Heart left ventricle (tissue), 16 donors: ENCODE data around the gene GATA5. TPM values are rescaled to one million over a fixed set of nuclear protein-coding genes. Genes with fewer than 3 reads are reported as not detected.
A peak's percentile ranks its signal among the peaks of the same experiment; 100 is the strongest.

Experiments used
- ATAC-seq, 4 donors: fragments of 200-7000 bp; cut with Tn5 transposase; one replicate each; pipeline ENCODE4 v1.9.1; 2020 to 2022; ENCODE audit warnings: moderate library complexity in 4 of 4, mild to moderate bottlenecking in 3 of 4, moderate number of reproducible peaks in 1 of 4
- DNase-seq, 5 donors: peaks; one replicate each; pipeline ENCODE4 v3.0.0-alpha.2; 2020
- H3K27ac ChIP-seq, 12 donors: fragments of 200-600 bp; sonication (generic) in 4 of 12; one replicate each; pipeline versions ENCODE4 v1.5.0 to v1.8.0; 2016 to 2022; ENCODE audit warnings: mild to moderate bottlenecking in 2 of 12
- H3K27me3 ChIP-seq, 9 donors: fragments of 200-600 bp; sonication (generic) in 2 of 9; one replicate each; pipeline versions ENCODE4 v1.5.1 to v1.8.0; 2016 to 2022; ENCODE audit warnings: mild to moderate bottlenecking in 3 of 9
- H3K36me3 ChIP-seq, 9 donors: fragments of 200-600 bp; sonication (generic) in 2 of 9; one replicate each; pipeline versions ENCODE4 v1.5.0 to v1.8.0; 2018 to 2022; ENCODE audit warnings: mild to moderate bottlenecking in 2 of 9
- H3K4me1 ChIP-seq, 12 donors: fragments of 200-600 bp; sonication (generic) in 4 of 12; one replicate each; pipeline versions ENCODE4 v1.5.0 to v1.8.0; 2016 to 2022; ENCODE audit warnings: mild to moderate bottlenecking in 3 of 12
- H3K4me3 ChIP-seq, 12 donors: fragments of 200-600 bp; sonication (generic) in 4 of 12; one replicate each; pipeline versions ENCODE4 v1.5.0 to v1.8.0; 2017 to 2022; ENCODE audit warnings: mild to moderate bottlenecking in 9 of 12, moderate library complexity in 4 of 12
- H3K9me3 ChIP-seq, 12 donors: fragments of 200-600 bp; sonication (generic) in 4 of 12; one replicate each; pipeline versions ENCODE4 v1.5.0 to v1.8.0; 2016 to 2022; ENCODE audit warnings: mild to moderate bottlenecking in 1 of 12
- CTCF ChIP-seq, 12 donors: fragments of 200-600 bp; sonication (generic) in 4 of 12; IDR thresholded peaks; one replicate each; pipeline versions ENCODE4 v1.5.0 to v1.8.0; 2018 to 2022; ENCODE audit warnings: antibody characterized with exemption in 12 of 12, mild to moderate bottlenecking in 5 of 12
- POLR2A ChIP-seq, 2 donors: fragments of 450-650 bp; IDR thresholded peaks; one replicate each; pipeline ENCODE4 v1.6.1; 2017; ENCODE audit warnings: antibody characterized with exemption in 2 of 2, mild to moderate bottlenecking in 2 of 2, moderate library complexity in 2 of 2
- WGBS, 4 donors: extraction: QIAGEN DNeasy Blood & Tissue Kit in 2 of 4; methylation state at CpG; one replicate each; pipeline versions ENCODE4 v1.1.5 to v1.1.7; 2013 to 2018; 5-methylcytosine and 5-hydroxymethylcytosine counted together
- intact Hi-C, 10 donors: fragments of 100-400 bp; cut with DNase I; formaldehyde crosslinking; loops; one replicate each; pipeline versions ENCODE4 v1.11.1 to v1.14.2; 2022
- polyA plus RNA-seq, 2 donors: library from polyadenylated mRNA; stranded (reverse); fragments of 200-250 nt; gene quantifications; one replicate each; pipeline ENCODE4 v1.2.3, GENCODE V29; 2013
- total RNA-seq, 9 donors: library from RNA; depleted of rRNA in 2 of 9; stranded (reverse); fragments of >200 nt in 2 of 9; fragmentation: NEBNext Ultra II Directional in 3 of 9; extraction: Animal tissue kit (Norgen Biotek cat#: 25700) in 3 of 9; gene quantifications; one replicate each; pipeline versions ENCODE4 v1.1.0 to v1.2.4, GENCODE V29; 2016 to 2023
- donor health status: ischemic (EF 13 %, LVEDD 7.1; RV severe dilation, severe dysfunction).
- donor health status: healthy with polysubstance abuse.
- donor health status: DM: no; HTN: yes; CAD: no.
- donor health status: DM: no; HTN: no; CAD: no.
- donor health status: ischemic (EF 25% LVEDD 6.9; RV normal size, moderate dysfunction).
- donor health status: ischemic (EF 25% LVEDD 5.7; RV mildly dilated, moderate dysfunction).
- donor health status: healthy.
- donor health status: DM: yes; HTN: yes; CAD: no.
- donor health status: ischemic (EF 35%, LVEDD 5.7; RV mildly dilated, moderate dysfunction).
- donor health status: nonischemic (EF 11% LVEDD 7.7; RV severe dilation, severe dysfunction).
- donor health status: DM: yes; HTN: yes; CAD: no.
- donor health status: PGD.
- donor health status: ischemic (EF 29% LVEDD 5.4; RV normal size, mild dysfunction).
- donor health status: nonischemic (EF 23%, LVEDD 6.1; RV moderate dilation, normal function).

GATA5 gene
- total and polyA plus RNA-seq, 11 donors, result 0.21 to 7.4 (median 0.98) TPM

- H3K4me1 ChIP-seq, result peaks cover 0 to 42% (median 24%) of the 10 kb centered on the region in 12 donors
Observed at GRCh38 chr20:62489932-62490263, 14.1 kb upstream of the GATA5 start.

GRCh38 chr20:62489186-62489931 is 13.6 kb upstream of the GATA5 start:
- WGBS, 4 donors, result 71 to 77% (median 72%) methylated on average over 16 to 18 of the region's 18 CpGs
- ATAC-seq (peak in 3 of 4 donors; percentile 5 to 50 (median 29)), DNase-seq (no peak)
- Histone ChIP-seq H3K4me3 (no peak overlapping the region), H3K36me3 (no peaks in the 10 kb centered on the region), H3K4me1 (peaks cover 0 to 40% (median 21%) of the 10 kb centered on the region in 12 donors), H3K27ac (no peak overlapping the region), H3K27me3 (peaks cover 0 to 40% (median 8%) of the 10 kb centered on the region in 9 donors), H3K9me3 (no peaks in the 10 kb centered on the region)
- TF ChIP-seq POLR2A (IDR thresholded peaks at IDR 0.05) (no peak), CTCF (IDR thresholded peaks at IDR 0.05) (no peak)
- intact Hi-C loops, result loop anchor here in 1 of 10 donors (5.0 kb wide), 1 partner anchor 77 kb away; no protein-coding TSS in a partner anchor

More at GRCh38 chr20:62489932-62490263, 14.1 kb upstream of the GATA5 start:
- H3K4me3 ChIP-seq, result no peak overlapping the region
- H3K27ac ChIP-seq, result no peak overlapping the region
- no peak for ATAC-seq
- no peaks in the 10 kb centered on the region for H3K36me3 ChIP-seq
- WGBS, 4 donors, result 78 to 92% (median 85%) methylated on average over 6 to 8 of the region's 8 CpGs
- TF ChIP-seq POLR2A (IDR thresholded peaks at IDR 0.05) (no peak), CTCF (IDR thresholded peaks at IDR 0.05) (no peak)
- H3K27me3 ChIP-seq, result peaks cover 0 to 35% (median 3%) of the 10 kb centered on the region in 9 donors
- no peaks in the 10 kb centered on the region for H3K9me3 ChIP-seq
- intact Hi-C loops, result loop anchor here in 7 of 10 donors (5.0 to 10.0 kb wide), 4 partner anchors 75 to 195 kb away; partner anchors contain the start of gene ADRM1 (in 5 of the 7)
- DNase-seq, result no peak

GRCh38 chr20:62488470-62488869 is 12.7 kb upstream of the GATA5 start:
- no peak for ATAC-seq
- Histone ChIP-seq H3K27me3 (peaks cover 0 to 49% (median 11%) of the 10 kb centered on the region in 9 donors), H3K27ac (no peak overlapping the region), H3K9me3 (no peaks in the 10 kb centered on the region), H3K4me3 (no peak overlapping the region), H3K4me1 (peaks cover 0 to 31% (median 17%) of the 10 kb centered on the region in 12 donors), H3K36me3 (no peaks in the 10 kb centered on the region)
- intact Hi-C loops, result loop anchor here in 1 of 10 donors (5.0 kb wide), 1 partner anchor 76 kb away; no protein-coding TSS in a partner anchor
- 82 to 90% (median 85%) methylated on average over 3 of the region's 3 CpGs for WGBS, 4 donors
- TF ChIP-seq CTCF (IDR thresholded peaks at IDR 0.05) (no peak), POLR2A (IDR thresholded peaks at IDR 0.05) (no peak)
- DNase-seq, result no peak

- ATAC-seq (peak; percentile 43 to 60 (median 58)), DNase-seq (peak in 2 of 5 donors; percentile 45 to 57)
- intact Hi-C loops, result loop anchor here in 1 of 10 donors (5.0 kb wide), 1 partner anchor 75 kb away; no protein-coding TSS in a partner anchor
- Histone ChIP-seq H3K9me3 (no peaks in the 10 kb centered on the region), H3K36me3 (no peaks in the 10 kb centered on the region), H3K4me3 (no peak overlapping the region), H3K27ac (no peak overlapping the region), H3K4me1 (peaks cover 0 to 25% (median 18%) of the 10 kb centered on the region in 12 donors), H3K27me3 (peaks cover 0 to 56% (median 15%) of the 10 kb centered on the region in 9 donors)
- TF ChIP-seq CTCF (IDR thresholded peaks at IDR 0.05), result no peak
- no peak for TF ChIP-seq POLR2A (IDR thresholded peaks at IDR 0.05)
- 24 to 31% (median 27%) methylated on average over 10 to 14 of the region's 14 CpGs for WGBS, 4 donors
Observed at GRCh38 chr20:62487561-62488354, 12.0 kb upstream of the GATA5 start.
